GM12801 (cell line): ENCODE measurements around the gene ALKAL2.

Source experiments
- TF ChIP-seq, protein P1 (sequence below): IDR thresholded peaks from one replicate; pipeline ENCODE4 v1.5.1; 2011; ENCODE audit warnings: control low read depth; ENCODE audit not compliant: insufficient read length; ENCODE audit errors: extremely low read depth

The ALKAL2 gene

DNA sequence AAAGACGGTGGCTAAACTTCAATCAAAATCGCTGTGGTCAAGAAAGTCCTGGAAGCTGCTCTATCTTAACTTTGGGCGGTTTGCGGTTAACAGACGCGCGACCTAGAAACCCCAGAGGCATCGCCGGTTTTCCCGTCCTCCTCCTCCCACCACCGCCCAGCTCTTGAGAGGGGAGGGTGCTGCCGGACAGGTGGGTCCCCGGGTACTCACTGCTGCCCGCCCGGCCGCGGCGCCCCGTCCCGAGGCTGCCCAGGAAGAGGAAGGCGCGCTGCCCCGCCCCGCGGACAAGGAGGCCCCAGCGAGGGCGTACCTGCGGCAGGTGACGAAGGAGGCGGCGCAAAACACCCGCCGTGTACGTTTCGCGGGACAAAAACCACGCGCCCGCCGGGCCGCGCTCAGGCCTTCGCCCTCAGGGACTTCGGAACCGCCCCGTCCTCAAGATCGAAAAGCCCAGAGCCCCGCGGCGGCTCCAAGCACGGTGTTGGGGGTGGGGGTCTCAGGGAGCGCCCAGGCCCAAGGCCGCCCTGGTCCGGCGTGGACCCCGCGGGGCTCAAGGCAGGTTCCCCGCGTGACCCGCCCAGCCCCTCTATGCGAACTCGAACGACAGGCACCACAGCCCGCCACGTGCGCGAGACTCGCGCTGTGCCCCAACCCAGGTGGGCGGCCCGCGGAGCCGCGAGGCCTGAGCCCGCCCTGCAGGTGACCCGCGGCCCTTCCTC, 24.0 kb downstream of the ALKAL2 start, which contains the start of gene SH3YL1:
Gene SH3YL1 (minus strand): TSS at position 259 of the 719 bp plus-strand sequence. CDS start 48 bp downstream, at position 211.
- TF ChIP-seq, protein P1, sequence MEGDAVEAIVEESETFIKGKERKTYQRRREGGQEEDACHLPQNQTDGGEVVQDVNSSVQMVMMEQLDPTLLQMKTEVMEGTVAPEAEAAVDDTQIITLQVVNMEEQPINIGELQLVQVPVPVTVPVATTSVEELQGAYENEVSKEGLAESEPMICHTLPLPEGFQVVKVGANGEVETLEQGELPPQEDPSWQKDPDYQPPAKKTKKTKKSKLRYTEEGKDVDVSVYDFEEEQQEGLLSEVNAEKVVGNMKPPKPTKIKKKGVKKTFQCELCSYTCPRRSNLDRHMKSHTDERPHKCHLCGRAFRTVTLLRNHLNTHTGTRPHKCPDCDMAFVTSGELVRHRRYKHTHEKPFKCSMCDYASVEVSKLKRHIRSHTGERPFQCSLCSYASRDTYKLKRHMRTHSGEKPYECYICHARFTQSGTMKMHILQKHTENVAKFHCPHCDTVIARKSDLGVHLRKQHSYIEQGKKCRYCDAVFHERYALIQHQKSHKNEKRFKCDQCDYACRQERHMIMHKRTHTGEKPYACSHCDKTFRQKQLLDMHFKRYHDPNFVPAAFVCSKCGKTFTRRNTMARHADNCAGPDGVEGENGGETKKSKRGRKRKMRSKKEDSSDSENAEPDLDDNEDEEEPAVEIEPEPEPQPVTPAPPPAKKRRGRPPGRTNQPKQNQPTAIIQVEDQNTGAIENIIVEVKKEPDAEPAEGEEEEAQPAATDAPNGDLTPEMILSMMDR: no peak

DNA sequence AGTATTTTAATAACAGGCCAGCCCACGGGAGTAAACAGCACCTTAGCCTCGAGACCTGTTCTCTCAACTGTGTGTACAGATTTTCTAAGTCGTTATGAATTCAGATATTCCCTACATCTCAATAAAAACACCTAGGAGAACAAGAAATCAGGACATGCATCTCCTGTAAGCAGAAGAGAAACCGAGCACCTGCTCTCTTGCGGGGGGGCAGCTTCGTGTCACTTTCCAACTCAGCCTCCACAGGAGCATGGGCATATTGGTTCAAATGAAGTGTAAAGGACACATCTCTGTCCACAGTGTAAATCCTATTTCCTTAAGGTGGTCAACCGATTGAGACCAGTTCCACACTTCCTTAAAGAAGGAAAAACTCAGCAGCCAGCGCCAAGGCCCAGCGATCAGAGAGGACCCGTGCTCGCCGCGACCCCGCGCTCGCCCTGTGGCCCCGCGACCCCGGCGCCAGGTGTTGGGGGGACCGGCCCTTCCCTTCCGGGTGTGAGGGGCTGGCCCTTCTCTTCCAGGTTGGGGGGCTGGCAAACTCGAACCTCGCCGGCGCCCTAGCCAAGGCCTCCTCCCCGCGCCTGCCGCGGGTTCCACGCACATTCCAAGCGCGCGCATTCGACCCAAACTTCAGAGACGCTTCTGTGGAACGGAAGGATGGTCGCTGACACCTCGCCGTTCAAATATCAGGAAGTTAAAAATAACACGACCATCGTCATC, 24.7 kb downstream of the ALKAL2 start:
- TF ChIP-seq, protein P1: no peak

DNA sequence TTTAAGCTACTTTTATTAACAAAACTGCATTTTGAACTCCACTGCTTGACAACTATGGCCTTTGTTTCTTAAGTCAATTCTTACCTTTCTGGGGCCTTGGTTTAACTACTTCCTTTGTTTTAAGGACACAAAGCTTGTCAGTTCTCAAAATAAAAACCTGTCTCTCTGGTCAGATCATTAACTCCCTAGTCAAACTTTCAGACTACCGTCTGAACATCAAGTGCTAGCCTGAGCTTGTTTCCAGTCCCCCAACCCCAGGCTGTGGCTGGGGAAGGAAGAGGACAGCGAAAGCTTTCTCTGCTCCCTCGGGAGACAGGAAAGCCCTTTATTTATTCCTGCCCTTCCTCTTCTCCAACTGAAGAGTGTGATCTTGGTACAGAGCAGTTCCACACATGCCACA, 25.8 kb downstream of the ALKAL2 start:
- TF ChIP-seq, protein P1: no peak

DNA sequence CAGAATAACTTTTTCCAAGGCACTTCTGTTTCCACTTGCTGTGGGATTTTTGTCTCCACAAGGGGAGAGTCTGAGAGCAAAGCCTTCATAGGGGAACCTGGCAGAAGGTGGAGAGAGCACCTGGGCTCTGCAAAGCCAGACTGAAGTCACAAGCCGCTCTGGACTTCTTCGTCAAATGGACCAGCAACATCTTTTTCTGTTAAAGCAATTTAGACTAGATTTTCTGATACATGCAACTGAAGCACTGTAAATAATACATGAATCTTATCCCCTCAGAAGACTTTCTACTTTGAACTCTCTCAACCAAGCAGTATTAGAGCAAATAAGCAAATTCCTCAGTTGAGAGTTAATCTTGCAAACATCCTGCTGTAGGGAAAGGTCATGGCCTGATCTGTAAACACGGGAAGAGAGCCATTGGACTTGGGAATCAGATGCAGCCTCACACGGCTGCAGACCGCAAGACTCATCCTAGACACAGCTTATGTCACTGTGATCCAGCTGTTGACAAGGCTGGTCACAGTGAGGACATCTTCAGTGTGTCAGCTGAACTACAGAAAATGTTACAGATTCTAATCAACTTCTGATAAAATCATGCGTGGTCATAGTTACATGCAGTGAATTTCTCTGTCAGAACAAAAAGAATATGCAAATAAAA, 27.3 kb downstream of the ALKAL2 start:
- TF ChIP-seq, protein P1: no peak

DNA sequence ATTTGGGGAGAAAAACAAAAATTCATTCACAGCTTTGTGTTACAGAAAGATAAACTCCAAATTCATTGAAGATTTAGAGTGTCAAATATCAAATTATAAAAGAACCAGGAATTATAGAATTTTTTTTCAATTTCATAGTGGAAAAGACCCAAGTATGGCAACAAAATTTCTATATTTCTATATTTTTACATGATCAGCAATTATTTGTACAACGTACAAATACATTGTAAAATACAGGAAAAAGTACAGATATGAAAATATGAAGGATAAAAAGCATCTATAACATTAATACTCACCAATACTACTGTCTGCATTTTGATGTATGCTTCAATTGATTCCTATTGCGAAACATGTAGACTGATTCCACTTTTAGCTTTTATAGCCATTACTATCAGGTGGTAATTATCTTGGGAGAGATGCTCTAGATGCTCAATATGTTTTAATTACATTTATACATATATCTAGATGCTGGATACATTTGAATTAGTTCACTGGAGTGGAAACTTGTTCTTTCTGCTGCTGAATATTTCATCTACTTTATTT, 28.0 kb downstream of the ALKAL2 start:
- TF ChIP-seq, protein P1: no peak

DNA sequence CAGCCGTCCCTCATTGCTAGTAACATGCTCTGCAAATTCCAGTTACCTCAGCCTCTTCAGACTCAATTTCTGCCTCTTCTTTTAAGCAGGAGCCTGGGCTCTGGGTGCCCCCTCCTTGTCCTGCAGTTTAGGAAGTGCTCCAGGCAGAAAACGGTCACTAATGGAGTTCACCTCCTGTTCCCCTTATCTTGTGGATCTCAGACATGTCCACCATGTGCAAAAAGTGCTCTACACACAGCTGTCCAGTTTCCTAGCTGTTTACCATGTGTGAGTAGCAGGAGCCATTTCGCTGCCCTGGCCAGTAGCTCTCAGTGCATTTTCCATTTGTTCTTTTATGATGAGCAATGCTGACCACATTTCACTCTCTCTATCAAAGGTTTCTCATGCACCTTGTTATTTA, 29.0 kb downstream of the ALKAL2 start:
- TF ChIP-seq, protein P1: no peak

DNA sequence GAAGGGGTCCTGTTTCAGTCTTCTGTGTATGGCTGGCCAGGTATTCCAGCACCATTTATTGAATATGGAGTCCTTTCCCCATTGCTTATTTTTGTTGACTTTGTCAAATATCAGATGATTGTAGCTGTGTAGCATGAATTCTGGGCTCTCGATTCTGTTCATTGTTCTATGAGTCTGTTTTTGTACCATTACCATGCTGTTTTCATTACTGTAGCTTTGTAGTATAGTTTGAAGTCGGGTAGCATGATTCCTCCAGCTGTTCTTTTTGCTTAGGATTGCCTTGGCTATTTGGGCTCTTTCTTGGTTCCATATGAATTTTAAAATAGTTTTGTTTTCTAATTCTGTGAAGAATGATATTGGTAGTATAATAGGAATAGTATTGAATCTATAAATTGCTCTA, 30.0 kb downstream of the ALKAL2 start:
- TF ChIP-seq, protein P1: no peak
